Lower lobe of right lung (tissue), 2 donors: ENCODE data around the gene PIGX. TPM values are rescaled to one million over a fixed set of nuclear protein-coding genes. Genes with fewer than 3 reads are reported as not detected.

ENCODE experiments used
- ATAC-seq, 2 donors: fragments of 200-7000 bp; cut with Tn5 transposase; one replicate each; pipeline ENCODE4 v1.9.1; 2020 to 2022; ENCODE audit warnings: mild to moderate bottlenecking in 2 of 2, moderate library complexity in 2 of 2
- DNase-seq: peaks from one replicate; pipeline ENCODE4 v3.0.0-alpha.2; 2020
- H3K27ac ChIP-seq: fragments of 200-600 bp; one replicate; pipeline ENCODE4 v1.8.0; 2022
- H3K27me3 ChIP-seq: fragments of 200-600 bp; one replicate; pipeline ENCODE4 v1.8.0; 2022; ENCODE audit warnings: low read depth
- H3K36me3 ChIP-seq: fragments of 200-600 bp; one replicate; pipeline ENCODE4 v1.8.0; 2022; ENCODE audit warnings: mild to moderate bottlenecking
- H3K4me1 ChIP-seq: fragments of 200-600 bp; one replicate; pipeline ENCODE4 v1.8.0; 2022
- H3K4me3 ChIP-seq: fragments of 200-600 bp; one replicate; pipeline ENCODE4 v1.8.0; 2022; ENCODE audit warnings: mild to moderate bottlenecking
- H3K9me3 ChIP-seq: fragments of 200-600 bp; one replicate; pipeline ENCODE4 v1.8.0; 2022
- intact Hi-C: fragments of 100-400 bp; cut with DNase I; formaldehyde crosslinking; loops from one replicate; pipeline ENCODE4 v1.11.0; 2022
- total RNA-seq: library from RNA; stranded (reverse); fragmentation: NEBNext Ultra II Directional; extraction: Animal tissue kit (Norgen Biotek cat#: 25700); gene quantifications from one replicate; pipeline ENCODE4 v1.2.1, GENCODE V29; 2021
- TF ChIP-seq, protein P1 (sequence below): fragments of 200-600 bp; IDR thresholded peaks from one replicate; pipeline ENCODE4 v1.8.0; 2022; ENCODE audit warnings: antibody characterized with exemption, mild to moderate bottlenecking
- donor health status: DM: no; HTN: yes; CAD: no; lungs with severe emphysema.

PIGX gene
- total RNA-seq, 1 donor from 2014 or later: 14.1 TPM

DNA sequence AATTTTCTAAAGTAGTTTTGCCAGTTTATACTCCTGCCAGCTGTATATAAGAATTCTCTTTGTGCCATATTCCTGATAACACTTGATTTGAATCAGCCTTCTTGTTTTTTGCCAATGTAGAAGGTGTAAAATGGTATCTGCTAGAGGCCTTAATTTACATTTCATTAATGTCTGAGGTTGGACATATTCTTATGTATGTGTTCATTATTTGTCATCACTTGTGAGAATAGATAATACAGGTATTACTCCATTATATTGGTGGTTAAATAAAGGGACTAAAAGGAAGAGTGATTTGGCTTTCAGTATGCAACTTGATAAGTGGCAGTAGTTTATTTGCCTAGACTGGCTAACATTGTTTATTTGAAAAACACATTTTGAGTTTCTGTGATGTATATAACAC, 53.3 kb downstream of the PIGX start:
- DNase-seq (no peak), ATAC-seq (no peak)
- Histone ChIP-seq H3K36me3 (peaks cover 10% of the 10 kb centered on the region), H3K4me1 (no peaks in the 10 kb centered on the region), H3K27ac (no peak overlapping the region), H3K27me3 (no peaks in the 10 kb centered on the region), H3K9me3 (no peaks in the 10 kb centered on the region), H3K4me3 (no peak overlapping the region)
- TF ChIP-seq, protein P1, sequence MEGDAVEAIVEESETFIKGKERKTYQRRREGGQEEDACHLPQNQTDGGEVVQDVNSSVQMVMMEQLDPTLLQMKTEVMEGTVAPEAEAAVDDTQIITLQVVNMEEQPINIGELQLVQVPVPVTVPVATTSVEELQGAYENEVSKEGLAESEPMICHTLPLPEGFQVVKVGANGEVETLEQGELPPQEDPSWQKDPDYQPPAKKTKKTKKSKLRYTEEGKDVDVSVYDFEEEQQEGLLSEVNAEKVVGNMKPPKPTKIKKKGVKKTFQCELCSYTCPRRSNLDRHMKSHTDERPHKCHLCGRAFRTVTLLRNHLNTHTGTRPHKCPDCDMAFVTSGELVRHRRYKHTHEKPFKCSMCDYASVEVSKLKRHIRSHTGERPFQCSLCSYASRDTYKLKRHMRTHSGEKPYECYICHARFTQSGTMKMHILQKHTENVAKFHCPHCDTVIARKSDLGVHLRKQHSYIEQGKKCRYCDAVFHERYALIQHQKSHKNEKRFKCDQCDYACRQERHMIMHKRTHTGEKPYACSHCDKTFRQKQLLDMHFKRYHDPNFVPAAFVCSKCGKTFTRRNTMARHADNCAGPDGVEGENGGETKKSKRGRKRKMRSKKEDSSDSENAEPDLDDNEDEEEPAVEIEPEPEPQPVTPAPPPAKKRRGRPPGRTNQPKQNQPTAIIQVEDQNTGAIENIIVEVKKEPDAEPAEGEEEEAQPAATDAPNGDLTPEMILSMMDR: no peak
- intact Hi-C loops: no loop called here

DNA sequence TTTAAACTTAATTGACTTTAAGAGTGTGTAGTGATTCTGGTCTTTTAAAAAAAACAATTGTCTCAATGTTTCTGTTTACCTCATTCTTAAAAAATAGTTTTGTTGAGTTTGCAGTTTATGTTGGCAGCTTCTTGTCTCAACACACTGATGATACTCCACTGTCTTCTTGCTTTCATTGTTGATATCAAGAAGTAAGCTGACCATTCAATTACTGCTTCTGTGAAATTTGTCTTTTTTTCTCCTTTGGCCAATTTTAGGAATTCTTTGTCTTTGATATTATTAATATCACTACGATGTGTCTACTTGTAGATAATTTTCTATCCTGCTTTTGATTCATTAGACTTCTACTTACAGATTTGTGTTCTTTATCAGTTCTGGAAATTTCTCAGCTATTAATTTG, 58.9 kb downstream of the PIGX start:
- Histone ChIP-seq H3K27ac (no peak overlapping the region), H3K27me3 (no peaks in the 10 kb centered on the region), H3K4me3 (no peak overlapping the region), H3K4me1 (peaks cover 10% of the 10 kb centered on the region), H3K36me3 (peaks cover 10% of the 10 kb centered on the region), H3K9me3 (no peaks in the 10 kb centered on the region)
- TF ChIP-seq, protein P1: no peak
- ATAC-seq (no peak), DNase-seq (no peak)
- intact Hi-C loops: no loop called here

DNA sequence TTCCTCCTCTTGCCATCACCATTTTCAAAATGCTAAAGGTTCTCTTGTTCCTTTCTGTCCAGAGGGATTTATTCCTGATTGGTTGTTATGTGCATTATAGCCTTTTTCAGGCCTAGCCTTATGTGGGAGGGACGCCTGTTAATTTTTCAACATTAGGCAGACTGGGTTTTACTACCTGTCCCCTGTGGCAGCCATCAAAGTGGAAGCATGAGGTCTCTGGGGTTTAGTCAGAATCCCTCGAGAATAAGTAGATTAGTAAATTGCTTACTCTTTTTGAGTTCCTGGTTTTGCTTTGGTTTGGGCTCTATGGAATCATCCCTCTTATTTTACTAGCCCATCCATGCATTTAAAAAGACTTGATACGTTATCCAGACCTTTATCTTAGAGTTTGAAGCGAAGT, 59.9 kb downstream of the PIGX start:
- TF ChIP-seq, protein P1: no peak
- H3K4me1 ChIP-seq: peaks cover 10% of the 10 kb centered on the region
- H3K36me3 ChIP-seq: peaks cover 10% of the 10 kb centered on the region
- no peak for ATAC-seq
- no peak for DNase-seq
- no peaks in the 10 kb centered on the region for H3K9me3 ChIP-seq
- no peak overlapping the region for H3K4me3 ChIP-seq
- no peaks in the 10 kb centered on the region for H3K27me3 ChIP-seq
- intact Hi-C loops: no loop called here
- H3K27ac ChIP-seq: no peak overlapping the region

DNA sequence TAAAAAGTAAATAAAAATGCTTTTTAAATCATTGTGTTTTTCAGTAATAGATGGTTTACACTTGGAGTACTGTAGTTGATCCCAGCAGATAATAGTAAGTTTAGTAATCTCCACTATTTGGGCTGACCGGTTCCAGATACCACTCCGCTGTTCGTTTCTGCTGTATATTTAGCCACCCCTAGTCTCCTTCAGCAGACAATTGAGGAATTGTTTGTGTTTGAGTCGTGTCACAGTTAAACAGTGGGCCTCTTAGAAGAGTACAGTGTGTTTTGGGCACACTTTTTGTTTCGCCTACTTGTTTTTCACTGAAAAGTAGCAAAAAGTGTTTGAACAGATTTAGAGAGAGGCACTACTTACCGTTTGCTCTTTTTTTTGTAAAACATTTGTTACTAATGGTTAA, 60.7 kb downstream of the PIGX start:
- H3K27ac ChIP-seq: no peak overlapping the region
- no peaks in the 10 kb centered on the region for H3K9me3 ChIP-seq
- peaks cover 10% of the 10 kb centered on the region for H3K36me3 ChIP-seq
- peaks cover 10% of the 10 kb centered on the region for H3K4me1 ChIP-seq
- no peak for DNase-seq
- no peak overlapping the region for H3K4me3 ChIP-seq
- TF ChIP-seq, protein P1: no peak
- ATAC-seq: no peak
- no peaks in the 10 kb centered on the region for H3K27me3 ChIP-seq
- intact Hi-C loops: no loop called here

GRCh38 chr3:196774191-196774820, 62.1 kb downstream of the PIGX start:
- TF ChIP-seq, protein P1: no peak
- H3K4me3 ChIP-seq: no peak overlapping the region
- intact Hi-C loops: no loop called here
- peaks cover 2% of the 10 kb centered on the region for H3K36me3 ChIP-seq
- no peaks in the 10 kb centered on the region for H3K9me3 ChIP-seq
- no peaks in the 10 kb centered on the region for H3K27me3 ChIP-seq
- peaks cover 10% of the 10 kb centered on the region for H3K4me1 ChIP-seq
- DNase-seq: no peak
- ATAC-seq: no peak
- H3K27ac ChIP-seq: no peak overlapping the region
